GM23248 (cell line): Measurements from ENCODE around the gene MOCOS. TPM values are rescaled to one million over a fixed set of nuclear protein-coding genes. Genes with fewer than 3 reads are reported as not detected.

ENCODE experiments used
- DNase-seq: peaks from one replicate; pipeline ENCODE4 v3.0.0-alpha.2; 2015
- H2AFZ ChIP-seq: fragments of 200-600 bp; sonication (generic); 2 replicates; pipeline ENCODE4 v1.6.1; 2016; ENCODE audit warnings: antibody characterized with exemption
- H3F3A ChIP-seq: fragments of 200-600 bp; sonication (generic); 2 replicates; pipeline ENCODE4 v1.6.1; 2016; ENCODE audit warnings: mild to moderate bottlenecking, antibody characterized with exemption, mixed run types; ENCODE audit not compliant: insufficient read depth
- H3K27ac ChIP-seq: fragments of 200-600 bp; sonication (generic); 2 replicates; pipeline ENCODE4 v1.5.1; 2016; ENCODE audit warnings: mild to moderate bottlenecking
- H3K27me3 ChIP-seq: fragments of 200-600 bp; sonication (generic); replicated peaks from 2 replicates; pipeline ENCODE4 v1.6.1; 2016; ENCODE audit warnings: mild to moderate bottlenecking; ENCODE audit not compliant: insufficient read depth
- H3K36me3 ChIP-seq: fragments of 200-600 bp; sonication (generic); 2 replicates; pipeline ENCODE4 v1.6.1; 2016; ENCODE audit warnings: low read depth, mild to moderate bottlenecking
- H3K4me1 ChIP-seq: fragments of 200-600 bp; sonication (generic); 2 replicates; pipeline ENCODE4 v1.6.1; 2016; ENCODE audit warnings: mild to moderate bottlenecking; ENCODE audit not compliant: insufficient read depth
- H3K4me2 ChIP-seq: fragments of 200-600 bp; sonication (generic); one replicate; pipeline ENCODE4 v1.6.1; 2016; ENCODE audit warnings: mild to moderate bottlenecking; ENCODE audit not compliant: unreplicated experiment
- H3K4me3 ChIP-seq: fragments of 200-600 bp; sonication (generic); 2 replicates; pipeline ENCODE4 v1.5.1; 2016; ENCODE audit warnings: mild to moderate bottlenecking
- H3K79me2 ChIP-seq: fragments of 200-600 bp; sonication (generic); 2 replicates; pipeline ENCODE4 v1.6.1; 2016; ENCODE audit warnings: mild to moderate bottlenecking; ENCODE audit not compliant: insufficient read depth
- H3K9ac ChIP-seq: fragments of 200-600 bp; sonication (generic); 2 replicates; pipeline ENCODE4 v1.6.1; 2016; ENCODE audit warnings: mild to moderate bottlenecking
- H3K9me2 ChIP-seq: fragments of 200-600 bp; sonication (generic); 2 replicates; pipeline ENCODE4 v1.6.1; 2016; ENCODE audit warnings: mixed run types, mild to moderate bottlenecking, moderate library complexity; ENCODE audit not compliant: insufficient read depth
- H3K9me3 ChIP-seq: fragments of 200-600 bp; sonication (generic); one replicate; pipeline ENCODE4 v1.6.1; 2017; ENCODE audit warnings: low read depth
- H4K20me1 ChIP-seq: fragments of 200-600 bp; sonication (generic); 2 replicates; pipeline ENCODE4 v1.6.0; 2016; ENCODE audit not compliant: insufficient read depth
- EZH2 ChIP-seq: fragments of 200-600 bp; sonication (generic); IDR thresholded peaks from 2 replicates; pipeline ENCODE4 v1.6.1; 2018; ENCODE audit warnings: antibody characterized with exemption, mild to moderate bottlenecking; ENCODE audit not compliant: insufficient read depth, poor library complexity, severe bottlenecking
- EZH2phosphoT487 ChIP-seq: fragments of 200-600 bp; sonication (generic); IDR thresholded peaks from 2 replicates; pipeline ENCODE4 v1.6.1; 2018; ENCODE audit warnings: antibody characterized with exemption, moderate library complexity, mild to moderate bottlenecking, low read depth; ENCODE audit not compliant: insufficient read depth
- WGBS, 2 experiments: methylation state at CpG; one replicate each; pipeline ENCODE4 v1.1.6; 2015 to 2017; ENCODE audit warnings: low lambda C conversion rate in 2 of 2, low coverage in 1 of 2; ENCODE audit errors: missing lambda C conversion rate in 2 of 2; 5-methylcytosine and 5-hydroxymethylcytosine counted together
- in situ Hi-C: fragments of 300-500 bp; cut with MboI; formaldehyde crosslinking; loops from 2 replicates; pipeline ENCODE4 v1.15.0; 2020
- polyA plus RNA-seq: library from polyadenylated mRNA; unstranded; fragments of >200 nt; fragmentation: Nextera tagmentation; extraction: Ambion mirVana; gene quantifications from 2 replicates; pipeline ENCODE4 v1.2.1, GENCODE V29; 2016
- total RNA-seq: library from RNA; depleted of rRNA; stranded (reverse); fragments of >200 nt; shearing (Covaris generic); gene quantifications from 2 replicates; pipeline ENCODE4 v1.2.3, GENCODE V29; 2014; rRNA removed

MOCOS gene
- total and polyA plus RNA-seq, 2 experiments from 2014 or later = 17.9 to 23.6 TPM

DNA sequence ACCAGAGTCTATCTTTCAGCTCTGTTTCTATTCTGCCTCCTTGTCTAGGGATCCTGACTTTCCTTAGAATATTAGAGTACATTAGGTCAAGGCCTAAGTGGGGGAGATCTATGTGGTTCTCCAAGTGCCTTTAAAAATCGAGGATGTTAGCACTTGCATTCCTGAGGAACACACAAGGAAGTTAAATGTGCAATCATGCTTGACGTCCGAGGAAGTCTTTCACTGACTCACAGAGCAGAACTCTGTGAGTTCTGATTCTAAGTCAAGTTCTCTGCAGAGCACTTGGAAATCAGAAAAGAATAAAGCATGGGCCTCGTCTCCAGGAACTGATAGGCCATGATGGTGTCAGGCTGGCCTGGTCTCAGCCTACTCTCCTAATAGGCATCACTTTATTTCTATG lies 127.5 kb downstream of the MOCOS start:
- Histone ChIP-seq H3K79me2 (peaks cover 55% of the 10 kb centered on the region), H2AFZ (peak overlapping the region; percentile 28; the same call in 1 of the 2 replicates), H3K36me3 (no peaks in the 10 kb centered on the region), H3F3A (peaks cover 39% of the 10 kb centered on the region), H4K20me1 (no peaks in the 10 kb centered on the region), H3K9me3 (no peaks in the 10 kb centered on the region), H3K4me2 (peak overlapping the region; percentile 61), H3K4me3 (0 out of 2 replicates have a peak overlapping the region, but pooled peaks have one; percentile 13), H3K9me2 (no peaks in the 10 kb centered on the region), H3K27ac (peak overlapping the region; percentile 93), H3K9ac (peak overlapping the region; percentile 68), H3K27me3 (no peaks in the 10 kb centered on the region), H3K4me1 (peaks cover 50% of the 10 kb centered on the region)
- in situ Hi-C loops = no loop called here
- TF ChIP-seq EZH2phosphoT487 (no peak), EZH2 (no peak)
- DNase-seq = peak; percentile 89
- 7 to 8% methylated on average over 4 of the region's 4 CpGs for WGBS, 2 experiments

GRCh38 chr18:36315736-36316135 lies 128.4 kb downstream of the MOCOS start:
- Histone ChIP-seq H3K9ac (peak overlapping the region; percentile 68), H2AFZ (peak overlapping the region; percentile 22; the same call in 1 of the 2 replicates), H3K9me2 (no peaks in the 10 kb centered on the region), H3K9me3 (no peaks in the 10 kb centered on the region), H4K20me1 (no peaks in the 10 kb centered on the region), H3K4me3 (no peak overlapping the region), H3K4me2 (peak overlapping the region; percentile 61), H3K4me1 (peaks cover 41% of the 10 kb centered on the region), H3K79me2 (peaks cover 61% of the 10 kb centered on the region), H3F3A (peaks cover 29% of the 10 kb centered on the region), H3K36me3 (no peaks in the 10 kb centered on the region), H3K27me3 (no peaks in the 10 kb centered on the region), H3K27ac (peak overlapping the region; percentile 93)
- 65 to 77% methylated on average over 10 of the region's 10 CpGs for WGBS, 2 experiments
- DNase-seq = peak; percentile 78
- in situ Hi-C loops = no loop called here
- TF ChIP-seq EZH2phosphoT487 = no peak
- TF ChIP-seq EZH2 = no peak

DNA sequence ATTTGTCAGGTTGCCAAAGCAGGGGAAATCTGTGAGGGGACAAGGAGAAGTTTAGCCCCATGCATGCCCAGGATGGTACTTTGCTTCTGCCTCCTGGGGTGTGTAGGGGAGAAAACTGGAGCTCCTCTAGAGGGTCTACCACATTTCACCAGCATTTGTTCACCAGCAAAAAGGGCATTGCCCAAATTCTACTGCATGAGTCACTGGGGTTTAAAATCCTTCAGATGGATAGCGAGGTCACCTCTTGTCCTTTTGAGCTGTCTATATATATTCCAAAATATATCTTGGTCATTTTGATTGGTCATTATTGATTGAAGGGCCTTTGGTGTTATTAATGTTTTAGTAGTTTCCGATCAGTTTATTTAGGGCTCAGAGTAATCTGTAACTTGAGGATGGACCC lies 128.9 kb downstream of the MOCOS start:
- peak overlapping the region; percentile 68; the same call in 1 of the 2 replicates for H3K9ac ChIP-seq
- no peaks in the 10 kb centered on the region for H3K36me3 ChIP-seq
- peak; percentile 58 for DNase-seq

More for the DNA sequence above, 128.9 kb downstream of the MOCOS start:
- Histone ChIP-seq H3K4me1 (peaks cover 39% of the 10 kb centered on the region), H3F3A (peaks cover 25% of the 10 kb centered on the region), H2AFZ (no peak overlapping the region), H3K27ac (peak overlapping the region; percentile 93), H3K9me3 (no peaks in the 10 kb centered on the region), H4K20me1 (no peaks in the 10 kb centered on the region), H3K27me3 (no peaks in the 10 kb centered on the region), H3K4me2 (peak overlapping the region; percentile 61), H3K9me2 (no peaks in the 10 kb centered on the region), H3K79me2 (peaks cover 64% of the 10 kb centered on the region), H3K4me3 (no peak overlapping the region)
- 85 to 95% methylated on average over 2 of the region's 2 CpGs for WGBS, 2 experiments
- TF ChIP-seq EZH2 (no peak), EZH2phosphoT487 (no peak)
- in situ Hi-C loops = no loop called here

Other genes with a start within 250 kb of the MOCOS start
- gene RPRD1A, start 119.9 kb upstream of the MOCOS start, total RNA-seq = 39.7 and 45.8 TPM in 2 replicates
- 22.7 and 24.2 TPM in 2 replicates for gene RPRD1A, start 119.9 kb upstream of the MOCOS start, polyA plus RNA-seq
- gene SLC39A6, start 58.2 kb upstream of the MOCOS start, total RNA-seq = 104 and 115 TPM in 2 replicates
- 80.5 and 81.1 TPM in 2 replicates for gene SLC39A6, start 58.2 kb upstream of the MOCOS start, polyA plus RNA-seq
- 86.0 and 103 TPM in 2 replicates for gene ELP2, start 57.6 kb upstream of the MOCOS start, total RNA-seq
- 57.6 and 63.6 TPM in 2 replicates for gene ELP2, start 57.6 kb upstream of the MOCOS start, polyA plus RNA-seq
- 10.1 and 13.5 TPM in 2 replicates for gene FHOD3, start 110.2 kb downstream of the MOCOS start, total RNA-seq
- 1.4 and 1.6 TPM in 2 replicates for gene FHOD3, start 110.2 kb downstream of the MOCOS start, polyA plus RNA-seq